IMR-90 (cell line): ENCODE results near the gene S100A2. TPM values are rescaled to one million over a fixed set of nuclear protein-coding genes. Genes with fewer than 3 reads are reported as not detected.

Experiments
- ATAC-seq: fragments of 200-7000 bp; cut with Tn5 transposase; 2 replicates; pipeline ENCODE4 v1.9.1; 2020; ENCODE audit warnings: low read depth, mild to moderate bottlenecking, moderate library complexity
- BruUV-seq: library from RNA; stranded (reverse); fragments of 400-500 nt; replicated peaks from 2 replicates; lab custom pipeline; 2021; lab: Mats Ljungman, UMichigan
- CTCF ChIA-PET: fragments of 300-600 bp; formaldehyde crosslinking; extraction: SDS; loops from one replicate; lab custom pipeline; 2021; ENCODE audit warnings: antibody characterized with exemption; lab: Yijun Ruan, JAX
- POLR2A ChIA-PET: fragments of 300-600 bp; sonication (Branson Sonifier 250); formaldehyde crosslinking; loops from one replicate; lab custom pipeline; 2022; ENCODE audit warnings: antibody characterized with exemption; ENCODE audit not compliant: unreplicated experiment; lab: Charles Lee
- DNase-seq: peaks from one replicate; pipeline ENCODE4 v3.0.0; 2013
- H2AFZ ChIP-seq: replicated peaks from 2 replicates; pipeline ENCODE3; 2013; ENCODE audit warnings: low read length, mild to moderate bottlenecking; ENCODE audit not compliant: poor library complexity
- H2AK5ac ChIP-seq: 2 replicates; pipeline ENCODE4 v1.6.1; 2013; ENCODE audit warnings: low read depth, low read length, inconsistent platforms
- H2AK9ac ChIP-seq: replicated peaks from 2 replicates; pipeline ENCODE3; 2013; ENCODE audit warnings: mild to moderate bottlenecking, low read depth, low read length, moderate library complexity; ENCODE audit not compliant: poor library complexity
- H2BK120ac ChIP-seq: 2 replicates; pipeline ENCODE4 v1.6.1; 2013; ENCODE audit warnings: low read depth, low read length, inconsistent platforms
- H2BK15ac ChIP-seq: 3 replicates; pipeline ENCODE4 v1.6.1; 2013; ENCODE audit warnings: low read depth, low read length, inconsistent platforms
- H2BK20ac ChIP-seq: 2 replicates; pipeline ENCODE4 v1.6.1; 2013; ENCODE audit warnings: low read depth, mild to moderate bottlenecking, inconsistent platforms, low read length, moderate library complexity
- H2BK5ac ChIP-seq: 2 replicates; pipeline ENCODE4 v1.6.1; 2013; ENCODE audit warnings: mild to moderate bottlenecking, low read depth, low read length, inconsistent platforms; ENCODE audit not compliant: poor library complexity, severe bottlenecking
- H3K14ac ChIP-seq: replicated peaks from 2 replicates; pipeline ENCODE4 v1.6.1; 2013; ENCODE audit warnings: low read depth, low read length, inconsistent platforms
- H3K18ac ChIP-seq: 2 replicates; pipeline ENCODE4 v1.6.1; 2013; ENCODE audit warnings: low read depth, low read length, control low read depth
- H3K23ac ChIP-seq: 2 replicates; pipeline ENCODE4 v1.6.1; 2013; ENCODE audit warnings: low read depth, low read length, inconsistent platforms
- H3K27ac ChIP-seq: 2 replicates; pipeline ENCODE4 v1.5.1; 2013; ENCODE audit warnings: mild to moderate bottlenecking, control low read depth, low read length; ENCODE audit not compliant: insufficient read depth
- H3K27me3 ChIP-seq: 2 replicates; pipeline ENCODE4 v1.6.1; 2013; ENCODE audit warnings: low read length; ENCODE audit not compliant: control insufficient read depth, insufficient read depth
- H3K36me3 ChIP-seq: 2 replicates; pipeline ENCODE4 v1.6.1; 2013; ENCODE audit warnings: low read length, mixed read lengths; ENCODE audit not compliant: control insufficient read depth, insufficient read depth
- H3K4ac ChIP-seq: 2 replicates; pipeline ENCODE4 v1.6.1; 2013; ENCODE audit warnings: low read depth, low read length, inconsistent platforms
- H3K4me1 ChIP-seq: 2 replicates; pipeline ENCODE4 v1.6.1; 2013; ENCODE audit warnings: low read length, mixed read lengths; ENCODE audit not compliant: control insufficient read depth, insufficient read depth
- H3K4me2 ChIP-seq: 2 replicates; pipeline ENCODE4 v1.6.1; 2013; ENCODE audit warnings: low read depth, mild to moderate bottlenecking, control low read depth, low read length, moderate library complexity
- H3K4me3 ChIP-seq: 2 replicates; pipeline ENCODE4 v1.5.1; 2013; ENCODE audit warnings: low read depth, mild to moderate bottlenecking, control low read depth, low read length, moderate library complexity; ENCODE audit not compliant: insufficient read depth
- H3K56ac ChIP-seq: 2 replicates; pipeline ENCODE4 v1.6.1; 2013; ENCODE audit warnings: low read length, inconsistent platforms; ENCODE audit not compliant: insufficient read depth; ENCODE audit errors: extremely low read depth
- H3K79me1 ChIP-seq, 2 experiments: 2 replicates each; pipeline ENCODE4 v1.6.1; 2013; ENCODE audit warnings: low read length in 2 of 2, inconsistent platforms in 1 of 2, low read depth in 1 of 2
- H3K9ac ChIP-seq: 2 replicates; pipeline ENCODE4 v1.6.1; 2013; ENCODE audit warnings: low read depth, low read length, control low read depth
- H3K9me1 ChIP-seq: 2 replicates; pipeline ENCODE4 v1.6.1; 2013; ENCODE audit warnings: low read length, inconsistent platforms; ENCODE audit not compliant: insufficient read depth
- H3K9me3 ChIP-seq: 2 replicates; pipeline ENCODE4 v1.6.1; 2013; ENCODE audit warnings: low read length; ENCODE audit not compliant: control insufficient read depth, insufficient read depth
- H4K20me1 ChIP-seq: 2 replicates; pipeline ENCODE4 v1.6.1; 2013; ENCODE audit warnings: low read length, inconsistent platforms; ENCODE audit not compliant: insufficient read depth
- H4K5ac ChIP-seq: 2 replicates; pipeline ENCODE4 v1.6.1; 2013; ENCODE audit warnings: mild to moderate bottlenecking, low read depth, low read length, control low read depth
- H4K8ac ChIP-seq, 2 experiments: 2 replicates each; pipeline ENCODE4 v1.6.1; 2013; ENCODE audit warnings: low read depth in 2 of 2, low read length in 2 of 2, control low read depth in 1 of 2, inconsistent platforms in 1 of 2
- H4K91ac ChIP-seq: 2 replicates; pipeline ENCODE4 v1.6.1; 2013; ENCODE audit warnings: low read depth, low read length, inconsistent platforms; ENCODE audit not compliant: insufficient read depth
- CTCF ChIP-seq: conservative IDR thresholded peaks from 2 replicates; pipeline ENCODE4 v1.5.1; 2012; ENCODE audit warnings: mild to moderate bottlenecking, low read depth, low read length, improper control_type of control experiment
- FOS ChIP-seq: fragments of 150-350 bp; IDR thresholded peaks from 2 replicates; pipeline ENCODE4 v1.6.1; 2016; ENCODE audit warnings: low read depth, low read length
- MAFK ChIP-seq: IDR thresholded peaks from 2 replicates; pipeline ENCODE4 v1.6.1; 2012; ENCODE audit warnings: low read depth, low read length, improper control_type of control experiment
- NFE2L2 ChIP-seq: fragments of 150-350 bp; IDR thresholded peaks from 2 replicates; pipeline ENCODE4 v1.6.1; 2016; ENCODE audit warnings: low read depth, mild to moderate bottlenecking, low read length
- POLR2A ChIP-seq: IDR thresholded peaks from 2 replicates; pipeline ENCODE4 v1.6.1; 2012; ENCODE audit warnings: mild to moderate bottlenecking, low read depth, low read length
- USF2 ChIP-seq: fragments of 150-350 bp; IDR thresholded peaks from 2 replicates; pipeline ENCODE4 v1.6.1; 2017; ENCODE audit warnings: mild to moderate bottlenecking, antibody characterized with exemption, low read length, low read depth
- WGBS, 2 experiments: methylation state at CpG; one replicate each; pipeline versions ENCODE4 v1.1.5 to v1.1.7; 2013; ENCODE audit warnings: missing lambda C conversion rate in 2 of 2; ENCODE audit not compliant: insufficient read length in 1 of 2; ENCODE audit errors: extremely low coverage in 2 of 2; 5-methylcytosine and 5-hydroxymethylcytosine counted together
- dilution Hi-C: fragments of 300-500 bp; cut with HindIII; formaldehyde crosslinking; loops from one replicate; pipeline ENCODE4 v1.14.3; 2018; ENCODE audit warnings: low sequenced_read_pairs; ENCODE audit not compliant: unreplicated experiment
- in situ Hi-C: fragments of 300-500 bp; cut with MboI; formaldehyde crosslinking; loops from 3 replicates; pipeline ENCODE4 v1.14.3; 2019; ENCODE audit warnings: low sequenced_read_pairs, inconsistent platforms, mixed read lengths
- intact Hi-C: fragments of 100-400 bp; cut with micrococcal nuclease; formaldehyde crosslinking; loops from 2 replicates; pipeline ENCODE4 v1.10.0; 2022
- polyA plus RNA-seq, 3 experiments: library from polyadenylated mRNA; depleted of rRNA; stranded (reverse); fragments of >200 nt; gene quantifications; 2 replicates each; pipeline ENCODE4 v1.2.3, GENCODE V29; 2012; ENCODE audit warnings: low replicate concordance in 1 of 3
- total RNA-seq: library from RNA; depleted of rRNA; stranded (reverse); fragments of >200 nt; gene quantifications from 2 replicates; pipeline ENCODE4 v1.2.3, GENCODE V29; 2012

The S100A2 gene
- total and polyA plus RNA-seq, 2 of the 4 experiments (the other 2 are of a cell fraction): 3.6 to 7.9 TPM

- Histone ChIP-seq H3K23ac (peak overlapping the region; percentile 74), H2AK5ac (peak overlapping the region; percentile 100), H4K8ac (peak overlapping the region; percentile 96 to 97), H3K4me3 (no peak overlapping the region), H3K9me3 (no peaks in the 10 kb centered on the region), H3K27me3 (no peaks in the 10 kb centered on the region), H4K20me1 (no peaks in the 10 kb centered on the region), H3K9me1 (peaks cover 30% of the 10 kb centered on the region), H2BK20ac (peak overlapping the region; percentile 100), H3K4me1 (peaks cover 31% of the 10 kb centered on the region), H4K5ac (peak overlapping the region; percentile 74), H2BK5ac (peak overlapping the region; percentile 98), H2BK120ac (peak overlapping the region; percentile 100), H3K27ac (peak overlapping the region; percentile 94), H3K79me1 (peaks cover 4 to 49% of the 10 kb centered on the region in 2 experiments; a peak in 3 of 4 replicates), H3K56ac (peak overlapping the region; percentile 62), H2AFZ (peak overlapping the region; percentile 96), H3K9ac (peak overlapping the region; percentile 20), H3K4ac (peak overlapping the region; percentile 100), H3K36me3 (no peaks in the 10 kb centered on the region), H2AK9ac (peak overlapping the region; percentile 92), H4K91ac (peak overlapping the region; percentile 100), H2BK15ac (peak overlapping the region; percentile 99; the same call in 2 of the 3 replicates), H3K4me2 (no peak overlapping the region), H3K14ac (peak overlapping the region; percentile 98), H3K18ac (peak overlapping the region; percentile 90)
- POLR2A ChIA-PET: interaction anchor here (0.5 to 3.7 kb wide), 6 partner anchors 33 to 87 kb away, joined by 3 to 28 read pairs (median 4); partner anchors contain the start of genes CHTOP, S100A13 and S100A6
- ATAC-seq (no peak), DNase-seq (peak; percentile 71)
- dilution Hi-C loops: no loop called here
- no peak for TF ChIP-seq CTCF
- TF ChIP-seq MAFK: no peak
- no peak for TF ChIP-seq POLR2A
- TF ChIP-seq NFE2L2: no peak
- no peak for TF ChIP-seq USF2
- TF ChIP-seq FOS: peak; percentile 42; the same call in 1 of the 2 replicates
- intact Hi-C loops: loop anchor here (1.0 to 2.0 kb wide), 4 partner anchors 19 to 215 kb away; partner anchors contain the start of gene S100A3
- CTCF ChIA-PET: interaction anchor here (0.6 to 1.7 kb wide), 11 partner anchors 10 to 61 kb away, joined by 3 to 19 read pairs (median 7); partner anchors contain the start of genes S100A13 and S100A6
- in situ Hi-C loops: loop anchor here (5.0 to 10.0 kb wide), 2 partner anchors 35 to 53 kb away; no protein-coding TSS in a partner anchor
- WGBS, 2 experiments: 82% methylated on average over 8 of the region's 22 CpGs; no CpG with 5 or more reads in 1 of the 2 experiments
- BruUV-seq: no TSS peak
Observed at GRCh38 chr1:153567621-153568366, 2.1 kb upstream of the S100A2 start.
